OCI-LY3 (cell line): ENCODE measurements around the gene LASP1NB.
"Not testable (repeated sequence)": the region's sequence is repeated elsewhere in the genome, so short reads cannot be mapped to it uniquely, and the experiment has no call there.

Experiments
- EZH2phosphoT487 ChIP-seq: fragments of 200-600 bp; shearing (Covaris generic); IDR thresholded peaks from 2 replicates; pipeline ENCODE4 v1.6.1; 2018; ENCODE audit warnings: antibody characterized with exemption, mixed run types, low read depth
- TF ChIP-seq, protein P1 (sequence below): fragments of 200-600, 300-600 bp; sonication (generic); IDR thresholded peaks from 2 replicates; pipeline ENCODE4 v1.5.1; 2014; ENCODE audit warnings: antibody characterized with exemption, low read length, low read depth

- TF ChIP-seq, protein P1, sequence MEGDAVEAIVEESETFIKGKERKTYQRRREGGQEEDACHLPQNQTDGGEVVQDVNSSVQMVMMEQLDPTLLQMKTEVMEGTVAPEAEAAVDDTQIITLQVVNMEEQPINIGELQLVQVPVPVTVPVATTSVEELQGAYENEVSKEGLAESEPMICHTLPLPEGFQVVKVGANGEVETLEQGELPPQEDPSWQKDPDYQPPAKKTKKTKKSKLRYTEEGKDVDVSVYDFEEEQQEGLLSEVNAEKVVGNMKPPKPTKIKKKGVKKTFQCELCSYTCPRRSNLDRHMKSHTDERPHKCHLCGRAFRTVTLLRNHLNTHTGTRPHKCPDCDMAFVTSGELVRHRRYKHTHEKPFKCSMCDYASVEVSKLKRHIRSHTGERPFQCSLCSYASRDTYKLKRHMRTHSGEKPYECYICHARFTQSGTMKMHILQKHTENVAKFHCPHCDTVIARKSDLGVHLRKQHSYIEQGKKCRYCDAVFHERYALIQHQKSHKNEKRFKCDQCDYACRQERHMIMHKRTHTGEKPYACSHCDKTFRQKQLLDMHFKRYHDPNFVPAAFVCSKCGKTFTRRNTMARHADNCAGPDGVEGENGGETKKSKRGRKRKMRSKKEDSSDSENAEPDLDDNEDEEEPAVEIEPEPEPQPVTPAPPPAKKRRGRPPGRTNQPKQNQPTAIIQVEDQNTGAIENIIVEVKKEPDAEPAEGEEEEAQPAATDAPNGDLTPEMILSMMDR, result not testable (repeated sequence)
- not testable (repeated sequence) for TF ChIP-seq EZH2phosphoT487
These were observed 8.5 kb downstream of the LASP1NB start for GRCh38 chr17:38933962-38934361.
